MCF 10A (cell line): ENCODE measurements around the gene LATS1. TPM values are rescaled to one million over a fixed set of nuclear protein-coding genes. Genes with fewer than 3 reads are reported as not detected.

Source experiments
- BruUV-seq: library from RNA; stranded (reverse); fragments of 400-500 nt; replicated peaks from 2 replicates; lab custom pipeline; 2021; lab: Mats Ljungman, UMichigan
- CTCF ChIA-PET: fragments of 300-600 bp; sonication (Branson Sonifier 250); formaldehyde crosslinking; extraction: SDS; loops from one replicate; lab custom pipeline; 2021; ENCODE audit warnings: antibody characterized with exemption, inconsistent platforms; lab: Yijun Ruan, JAX
- POLR2A ChIA-PET: fragments of 300-600, 350-650 bp; sonication (Branson Sonifier 250); formaldehyde crosslinking; extraction: SDS; loops from one replicate; lab custom pipeline; 2020; ENCODE audit warnings: antibody characterized with exemption, inconsistent platforms; lab: Yijun Ruan, JAX
- DNase-seq: peaks from one replicate; pipeline ENCODE4 v3.0.0-alpha.2; 2018; ENCODE audit not compliant: unreplicated experiment
- H3K27ac Mint-ChIP-seq: one replicate; pipeline ENCODE4 v1.8.0; 2022; ENCODE audit warnings: mild to moderate bottlenecking, low read depth, mixed read lengths; ENCODE audit not compliant: unreplicated experiment
- H3K27me3 Mint-ChIP-seq: one replicate; pipeline ENCODE4 v1.8.0; 2022; ENCODE audit warnings: mixed read lengths; ENCODE audit not compliant: insufficient read depth, unreplicated experiment
- H3K36me3 Mint-ChIP-seq: one replicate; pipeline ENCODE4 v1.8.0; 2022; ENCODE audit warnings: mild to moderate bottlenecking, moderate library complexity, mixed read lengths; ENCODE audit not compliant: insufficient read depth, unreplicated experiment
- H3K4me1 Mint-ChIP-seq: one replicate; pipeline ENCODE4 v1.8.0; 2022; ENCODE audit warnings: mixed read lengths; ENCODE audit not compliant: insufficient read depth, unreplicated experiment
- H3K4me3 Mint-ChIP-seq: one replicate; pipeline ENCODE4 v1.8.0; 2022; ENCODE audit warnings: mild to moderate bottlenecking, moderate library complexity, mixed read lengths; ENCODE audit not compliant: unreplicated experiment
- H3K9me3 Mint-ChIP-seq: one replicate; pipeline ENCODE4 v1.8.0; 2022; ENCODE audit warnings: mixed read lengths; ENCODE audit not compliant: unreplicated experiment
- CTCF ChIP-seq: fragments of 200-600 bp; IDR thresholded peaks from one replicate; pipeline ENCODE4 v1.8.0; 2022; ENCODE audit warnings: antibody characterized with exemption, mild to moderate bottlenecking; ENCODE audit not compliant: unreplicated experiment
- intact Hi-C: fragments of 100-400 bp; cut with micrococcal nuclease; formaldehyde crosslinking; loops from 2 replicates; pipeline ENCODE4 v1.14.1; 2022
- total RNA-seq: library from RNA; stranded (reverse); gene quantifications from 2 replicates; pipeline ENCODE4 v1.2.3, GENCODE V29; 2022

LATS1 gene
- total RNA-seq, 1 experiment from 2014 or later, result 34.3 TPM

- no peak for DNase-seq
- Mint-ChIP-seq H3K27me3 (no peaks in the 10 kb centered on the region), H3K4me1 (peaks cover 6% of the 10 kb centered on the region), H3K27ac (no peak overlapping the region), H3K9me3 (no peaks in the 10 kb centered on the region), H3K4me3 (no peak overlapping the region), H3K36me3 (peaks cover 12% of the 10 kb centered on the region)
- no peak for TF ChIP-seq CTCF
- intact Hi-C loops, result no loop called here
- ChIA-PET POLR2A (interaction anchor here (0.6 to 7.0 kb wide), 6 partner anchors 11 to 67 kb away, joined by 3 to 138 read pairs (median 68); partner anchors contain the start of genes KATNA1, NUP43 and PCMT1), CTCF (interaction anchor here (0.9 kb wide), 1 partner anchor 36 kb away, joined by 3 read pairs; the partner anchor contains the start of gene PCMT1)
- BruUV-seq, result no TSS peak
Measured at GRCh38 chr6:149714442-149714841, 3.5 kb downstream of the LATS1 start.

GRCh38 chr6:149711711-149712110 lies 6.2 kb downstream of the LATS1 start:
- CTCF ChIA-PET, result interaction anchor here (0.6 kb wide), 1 partner anchor 480 kb away, joined by 3 read pairs; no protein-coding TSS in a partner anchor
- Mint-ChIP-seq H3K4me1 (peaks cover 6% of the 10 kb centered on the region), H3K4me3 (no peak overlapping the region), H3K27ac (no peak overlapping the region), H3K36me3 (peaks cover 18% of the 10 kb centered on the region), H3K9me3 (no peaks in the 10 kb centered on the region), H3K27me3 (no peaks in the 10 kb centered on the region)
- no peak for DNase-seq
- POLR2A ChIA-PET, result no interaction called here
- intact Hi-C loops, result no loop called here
- no TSS peak for BruUV-seq
- no peak for TF ChIP-seq CTCF

GRCh38 chr6:149701714-149702113 lies 16.2 kb downstream of the LATS1 start:
- peaks cover 22% of the 10 kb centered on the region for H3K4me1 Mint-ChIP-seq
- ChIA-PET CTCF (interaction anchor here (0.6 to 0.8 kb wide), 2 partner anchors 15 to 112 kb away, joined by 3 read pairs; no protein-coding TSS in a partner anchor), POLR2A (interaction anchor here (4.5 kb wide), 1 partner anchor 15 kb away, joined by 64 read pairs; the partner anchor contains the start of gene LATS1)
- H3K4me3 Mint-ChIP-seq, result no peak overlapping the region
- H3K36me3 Mint-ChIP-seq, result peaks cover 12% of the 10 kb centered on the region
- no peak for DNase-seq
- peak overlapping the region; percentile 44 for H3K27ac Mint-ChIP-seq
- TF ChIP-seq CTCF, result no peak
- BruUV-seq, result TSS peak; percentile 20
- intact Hi-C loops, result no loop called here
- H3K9me3 Mint-ChIP-seq, result no peaks in the 10 kb centered on the region
- H3K27me3 Mint-ChIP-seq, result no peaks in the 10 kb centered on the region

- BruUV-seq, result no TSS peak
- H3K27ac Mint-ChIP-seq, result no peak overlapping the region
- TF ChIP-seq CTCF, result no peak
- H3K4me3 Mint-ChIP-seq, result no peak overlapping the region
- peaks cover 5% of the 10 kb centered on the region for H3K36me3 Mint-ChIP-seq
- ChIA-PET POLR2A (interaction anchor here (1.2 to 7.4 kb wide), 5 partner anchors 17 to 154 kb away, joined by 3 to 96 read pairs (median 7); partner anchors contain the start of genes KATNA1, LATS1 and PPIL4), CTCF (interaction anchor here (0.6 to 1.1 kb wide), 4 partner anchors 18 to 249 kb away, joined by 3 to 6 read pairs (median 4); no protein-coding TSS in a partner anchor)
- intact Hi-C loops, result no loop called here
- DNase-seq, result no peak
- no peaks in the 10 kb centered on the region for H3K27me3 Mint-ChIP-seq
- H3K9me3 Mint-ChIP-seq, result no peaks in the 10 kb centered on the region
- peaks cover 11% of the 10 kb centered on the region for H3K4me1 Mint-ChIP-seq
Measured at GRCh38 chr6:149699150-149699549, 18.8 kb downstream of the LATS1 start.
